Measurements from ENCODE around the gene MUC4.

- no peak for TF ChIP-seq ZFP3 (CRISPR knock-in tag; IDR thresholded peaks at IDR 0.05)
- TF ChIP-seq OSR1 (CRISPR knock-in tag; IDR thresholded peaks at IDR 0.05), result no peak
These were observed 59.0 kb downstream of the MUC4 start for GRCh38 chr3:195752546-195753331.
